GM19467 (cell line): Measurements from ENCODE around the gene FBLN2.
"Not testable (repeated sequence)": the region's sequence is repeated elsewhere in the genome, so short reads cannot be mapped to it uniquely, and the experiment has no call there.

Experiments used
- ATAC-seq: cut with Tn5 transposase; IDR thresholded peaks from one replicate; pipeline ENCODE4 v1.9.1; 2021; ENCODE audit warnings: mild to moderate bottlenecking, moderate library complexity; ENCODE audit not compliant: unreplicated experiment

FBLN2 gene

GRCh38 chr3:13544951-13545651 lies 3.8 kb upstream of the FBLN2 start:
- no peak for ATAC-seq

- ATAC-seq: no peak
Observed at GRCh38 chr3:13545952-13546454, 2.9 kb upstream of the FBLN2 start.

GRCh38 chr3:13546667-13547171 lies 2.2 kb upstream of the FBLN2 start:
- ATAC-seq: no peak

GRCh38 chr3:13547591-13548371 lies 1.1 kb upstream of the FBLN2 start:
- no peak for ATAC-seq

- no peak for ATAC-seq
Observed at GRCh38 chr3:13549623-13550422, 898 bp downstream of the FBLN2 start.

- no peak for ATAC-seq
Observed at GRCh38 chr3:13550423-13550690, 1.4 kb downstream of the FBLN2 start.

GRCh38 chr3:13550791-13551360 lies 2.0 kb downstream of the FBLN2 start:
- no peak for ATAC-seq

GRCh38 chr3:13552857-13553652 lies 4.1 kb downstream of the FBLN2 start:
- no peak for ATAC-seq

GRCh38 chr3:13553686-13554085 lies 4.8 kb downstream of the FBLN2 start:
- ATAC-seq: no peak

- no peak for ATAC-seq
Observed at GRCh38 chr3:13555753-13556152, 6.8 kb downstream of the FBLN2 start.

GRCh38 chr3:13556207-13556606 lies 7.3 kb downstream of the FBLN2 start:
- no peak for ATAC-seq

GRCh38 chr3:13556917-13557316 lies 8.0 kb downstream of the FBLN2 start:
- ATAC-seq: no peak

GRCh38 chr3:13557417-13557816 lies 8.5 kb downstream of the FBLN2 start:
- no peak for ATAC-seq

- ATAC-seq: no peak
Observed at GRCh38 chr3:13557926-13558325, 9.0 kb downstream of the FBLN2 start.

GRCh38 chr3:13558651-13559050 lies 9.7 kb downstream of the FBLN2 start:
- ATAC-seq: no peak

GRCh38 chr3:13559764-13560525 lies 11.0 kb downstream of the FBLN2 start:
- ATAC-seq: no peak

- ATAC-seq: no peak
Observed at GRCh38 chr3:13561376-13561775, 12.5 kb downstream of the FBLN2 start.

- ATAC-seq: no peak
Observed at GRCh38 chr3:13561967-13562366, 13.0 kb downstream of the FBLN2 start.

GRCh38 chr3:13562421-13562820 lies 13.5 kb downstream of the FBLN2 start:
- ATAC-seq: not testable (repeated sequence)

GRCh38 chr3:13563321-13563720 lies 14.4 kb downstream of the FBLN2 start:
- ATAC-seq: no peak
